ENCODE results near the gene PSMD1. TPM values are rescaled to one million over a fixed set of nuclear protein-coding genes. Genes with fewer than 3 reads are reported as not detected.

PSMD1 gene
- total RNA-seq, 4 donors from 2014 or later: 47.9 to 79.3 (median 61.9) TPM

DNA sequence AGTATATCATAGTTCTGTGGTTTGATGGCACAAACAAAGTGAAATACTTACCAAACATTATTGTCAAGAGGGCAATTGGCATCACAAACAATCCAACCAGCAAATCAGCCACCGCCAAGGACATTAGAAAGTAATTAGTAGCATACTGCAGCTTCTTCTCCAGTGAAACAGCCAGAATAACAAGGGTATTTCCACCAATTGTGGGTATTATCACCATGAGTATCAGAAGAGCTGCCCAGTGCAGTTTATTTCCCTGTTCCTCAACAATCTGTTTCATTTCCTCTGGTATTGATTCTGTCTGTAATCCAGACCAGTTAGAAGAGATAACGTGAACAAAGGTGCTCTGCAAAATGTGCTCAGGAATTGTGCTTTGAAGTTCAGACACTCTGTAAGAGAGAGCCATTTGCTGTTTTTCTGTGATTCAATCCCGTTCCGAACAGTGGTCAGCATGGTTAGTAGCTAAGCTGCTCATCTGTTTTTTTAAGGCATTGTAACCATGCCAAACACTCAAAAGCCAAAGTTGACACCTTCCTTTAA lies 66.8 kb downstream of the PSMD1 start:
- WGBS, 2 donors: 39 to 42% methylated on average over 4 of the region's 4 CpGs
- H3K4me1 ChIP-seq: peaks cover 0 to 29% (median 19%) of the 10 kb centered on the region in 4 donors
- no peaks in the 10 kb centered on the region for H3K9me3 ChIP-seq
- H3K27me3 ChIP-seq: no peaks in the 10 kb centered on the region
- H3K4me3 ChIP-seq: peak overlapping the region in 1 of 4 donors; percentile 8
- peak overlapping the region in 2 of 4 donors; percentile 9 to 16 for H3K27ac ChIP-seq
- H3K36me3 ChIP-seq: no peaks in the 10 kb centered on the region
- no peak for DNase-seq (ENCODE audit: low spot score in 2 of 2)
- TF ChIP-seq POLR2A (IDR thresholded peaks at IDR 0.05): no peak

DNA sequence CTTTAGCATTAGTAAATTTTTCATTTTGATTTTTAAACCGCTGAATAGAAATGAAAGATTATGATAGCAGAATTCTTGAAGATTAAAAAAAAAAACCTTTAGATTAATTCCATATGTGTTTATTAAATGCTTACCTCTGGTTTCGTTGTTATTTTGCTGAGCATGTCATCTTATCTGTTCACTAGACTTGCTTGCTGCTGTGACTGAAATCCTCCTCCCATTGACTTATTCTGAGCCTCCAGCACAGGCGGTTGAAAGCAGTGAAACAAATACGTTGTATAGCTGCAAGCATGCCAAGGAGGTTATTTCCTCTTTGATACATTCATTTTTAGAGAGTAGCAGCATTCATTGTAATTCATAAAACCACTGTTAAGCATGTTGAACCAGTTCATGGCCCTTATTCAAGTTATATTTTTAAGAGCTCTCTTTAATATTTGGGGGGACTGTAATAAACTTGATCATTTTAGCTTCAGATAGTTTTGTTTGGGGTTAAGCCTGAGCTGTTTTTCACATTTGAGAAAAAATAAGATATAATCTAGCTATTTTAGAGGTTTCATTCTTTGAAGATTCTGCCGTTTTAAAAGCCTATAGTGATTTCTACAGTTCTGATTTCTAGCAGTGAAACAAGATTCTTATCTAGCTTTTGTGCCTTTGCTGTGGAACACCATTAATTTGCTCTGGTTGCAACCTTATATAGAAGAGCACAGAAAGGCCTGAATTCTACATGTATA lies 68.3 kb downstream of the PSMD1 start, which contains the start of gene HTR2B:
Gene HTR2B, minus strand, starts transcription at position 205 of the 731 bp plus-strand sequence. CDS start 1,278 bp downstream, outside the sequence.
- DNase-seq (ENCODE audit: low spot score in 2 of 2): peak in 1 of 2 donors; percentile 12
- no peaks in the 10 kb centered on the region for H3K9me3 ChIP-seq
- H3K4me1 ChIP-seq: peaks cover 0 to 29% (median 19%) of the 10 kb centered on the region in 4 donors
- no peaks in the 10 kb centered on the region for H3K36me3 ChIP-seq
- TF ChIP-seq, protein P1, sequence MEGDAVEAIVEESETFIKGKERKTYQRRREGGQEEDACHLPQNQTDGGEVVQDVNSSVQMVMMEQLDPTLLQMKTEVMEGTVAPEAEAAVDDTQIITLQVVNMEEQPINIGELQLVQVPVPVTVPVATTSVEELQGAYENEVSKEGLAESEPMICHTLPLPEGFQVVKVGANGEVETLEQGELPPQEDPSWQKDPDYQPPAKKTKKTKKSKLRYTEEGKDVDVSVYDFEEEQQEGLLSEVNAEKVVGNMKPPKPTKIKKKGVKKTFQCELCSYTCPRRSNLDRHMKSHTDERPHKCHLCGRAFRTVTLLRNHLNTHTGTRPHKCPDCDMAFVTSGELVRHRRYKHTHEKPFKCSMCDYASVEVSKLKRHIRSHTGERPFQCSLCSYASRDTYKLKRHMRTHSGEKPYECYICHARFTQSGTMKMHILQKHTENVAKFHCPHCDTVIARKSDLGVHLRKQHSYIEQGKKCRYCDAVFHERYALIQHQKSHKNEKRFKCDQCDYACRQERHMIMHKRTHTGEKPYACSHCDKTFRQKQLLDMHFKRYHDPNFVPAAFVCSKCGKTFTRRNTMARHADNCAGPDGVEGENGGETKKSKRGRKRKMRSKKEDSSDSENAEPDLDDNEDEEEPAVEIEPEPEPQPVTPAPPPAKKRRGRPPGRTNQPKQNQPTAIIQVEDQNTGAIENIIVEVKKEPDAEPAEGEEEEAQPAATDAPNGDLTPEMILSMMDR (IDR thresholded peaks at IDR 0.05): no peak
- TF ChIP-seq POLR2A (IDR thresholded peaks at IDR 0.05) (no peak), EP300 (IDR thresholded peaks at IDR 0.05) (no peak)
- WGBS, 2 donors: 23 to 25% methylated on average over 5 of the region's 5 CpGs
- peak within 1 kb of the TSS in 1 of 4 donors; percentile 7 for H3K4me3 ChIP-seq
- peak within 1 kb of the TSS in 2 of 4 donors; percentile 3 to 40 for H3K27ac ChIP-seq
- no peaks in the 10 kb centered on the region for H3K27me3 ChIP-seq

DNA sequence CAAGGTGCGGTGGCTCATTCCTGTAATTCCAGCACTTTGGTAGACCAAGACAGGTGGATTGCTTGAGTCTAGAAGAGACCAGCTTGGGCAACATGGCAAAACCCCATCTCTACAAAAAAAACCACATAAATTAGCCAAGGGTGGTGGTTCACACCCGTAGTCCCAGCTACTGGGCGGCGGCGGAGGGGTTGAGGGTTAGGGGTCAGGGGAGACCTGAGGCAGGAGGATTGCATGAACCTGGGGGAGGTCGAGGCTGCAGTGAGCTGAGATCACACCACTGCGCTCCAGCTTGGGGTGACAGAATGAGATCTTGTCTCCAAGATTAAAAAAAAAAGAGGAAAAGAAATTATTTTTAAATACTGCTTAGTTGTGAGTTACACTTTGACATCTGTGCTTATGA lies 69.5 kb downstream of the PSMD1 start:
- WGBS, 2 donors: 87 to 90% methylated on average over 7 of the region's 7 CpGs
- no peak overlapping the region for H3K4me3 ChIP-seq
- no peak overlapping the region for H3K27ac ChIP-seq
- H3K27me3 ChIP-seq: no peaks in the 10 kb centered on the region
- peaks cover 0 to 29% (median 19%) of the 10 kb centered on the region in 4 donors for H3K4me1 ChIP-seq
- TF ChIP-seq EP300 (IDR thresholded peaks at IDR 0.05) (no peak), POLR2A (IDR thresholded peaks at IDR 0.05) (no peak)
- TF ChIP-seq, protein P1 (IDR thresholded peaks at IDR 0.05): no peak
- DNase-seq (ENCODE audit: low spot score in 2 of 2): no peak
- H3K9me3 ChIP-seq: no peaks in the 10 kb centered on the region
- H3K36me3 ChIP-seq: no peaks in the 10 kb centered on the region

DNA sequence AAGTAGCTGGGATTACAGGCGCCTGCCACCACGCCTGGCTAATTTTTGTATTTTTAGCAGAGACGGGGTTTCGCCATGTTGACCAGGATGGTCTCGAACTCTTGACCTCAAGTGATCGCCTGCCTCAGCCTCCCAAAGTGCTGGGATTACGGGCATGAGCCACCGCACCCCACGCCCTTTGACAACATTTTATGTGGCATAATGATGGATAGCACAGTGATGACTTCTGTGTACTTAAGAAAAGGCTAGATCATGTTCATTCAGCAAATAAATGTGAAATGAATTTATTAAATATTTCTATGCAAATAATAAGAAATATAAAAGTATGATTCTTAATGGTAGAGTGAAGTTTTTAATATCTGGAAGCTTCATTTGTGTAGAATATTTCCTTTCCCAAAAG lies 70.8 kb downstream of the PSMD1 start:
- Histone ChIP-seq H3K4me1 (peaks cover 0 to 29% (median 19%) of the 10 kb centered on the region in 4 donors), H3K9me3 (no peaks in the 10 kb centered on the region), H3K36me3 (no peaks in the 10 kb centered on the region), H3K27me3 (no peaks in the 10 kb centered on the region), H3K4me3 (no peak overlapping the region), H3K27ac (no peak overlapping the region)
- DNase-seq (ENCODE audit: low spot score in 2 of 2): no peak
- TF ChIP-seq EP300 (IDR thresholded peaks at IDR 0.05) (no peak), POLR2A (IDR thresholded peaks at IDR 0.05) (no peak)
- TF ChIP-seq, protein P1 (IDR thresholded peaks at IDR 0.05): no peak
- 98 to 99% methylated on average over 9 of the region's 9 CpGs for WGBS, 2 donors

DNA sequence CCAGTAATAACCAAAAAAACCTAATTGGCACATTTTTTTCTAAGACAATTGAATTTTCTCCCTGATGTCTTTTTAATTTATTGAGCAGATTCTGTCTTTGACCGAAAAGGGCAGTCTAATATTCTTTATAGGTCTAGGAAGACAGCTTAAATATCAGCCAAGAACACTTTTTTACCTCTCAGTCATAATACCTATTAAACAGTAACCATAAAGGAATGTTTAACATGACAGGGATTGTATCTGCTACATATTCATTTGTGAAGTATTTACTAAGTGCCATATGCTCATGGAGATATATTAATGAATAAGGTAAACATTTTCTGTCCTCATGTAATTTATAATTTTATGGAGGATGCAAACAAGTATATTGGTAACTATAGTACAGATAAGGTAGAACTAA lies 71.3 kb downstream of the PSMD1 start:
- DNase-seq (ENCODE audit: low spot score in 2 of 2): no peak
- 95 to 97% methylated on average over 1 of the region's 1 CpG for WGBS, 2 donors
- H3K4me3 ChIP-seq: no peak overlapping the region
- H3K9me3 ChIP-seq: no peaks in the 10 kb centered on the region
- TF ChIP-seq, protein P1 (IDR thresholded peaks at IDR 0.05): no peak
- no peak for TF ChIP-seq POLR2A (IDR thresholded peaks at IDR 0.05)
- TF ChIP-seq EP300 (IDR thresholded peaks at IDR 0.05): no peak
- H3K4me1 ChIP-seq: peaks cover 0 to 26% (median 18%) of the 10 kb centered on the region in 4 donors
- H3K27ac ChIP-seq: no peak overlapping the region
- H3K27me3 ChIP-seq: no peaks in the 10 kb centered on the region
- H3K36me3 ChIP-seq: no peaks in the 10 kb centered on the region
